Measurements from ENCODE around the gene PCDHB1. TPM values are rescaled to one million over a fixed set of nuclear protein-coding genes. Genes with fewer than 3 reads are reported as not detected.

Gene PCDHB1
- total and polyA plus RNA-seq, 9 of the 15 experiments (the other 6 are each of a cell fraction or from before 2014, with no cell fraction given): not detected

DNA sequence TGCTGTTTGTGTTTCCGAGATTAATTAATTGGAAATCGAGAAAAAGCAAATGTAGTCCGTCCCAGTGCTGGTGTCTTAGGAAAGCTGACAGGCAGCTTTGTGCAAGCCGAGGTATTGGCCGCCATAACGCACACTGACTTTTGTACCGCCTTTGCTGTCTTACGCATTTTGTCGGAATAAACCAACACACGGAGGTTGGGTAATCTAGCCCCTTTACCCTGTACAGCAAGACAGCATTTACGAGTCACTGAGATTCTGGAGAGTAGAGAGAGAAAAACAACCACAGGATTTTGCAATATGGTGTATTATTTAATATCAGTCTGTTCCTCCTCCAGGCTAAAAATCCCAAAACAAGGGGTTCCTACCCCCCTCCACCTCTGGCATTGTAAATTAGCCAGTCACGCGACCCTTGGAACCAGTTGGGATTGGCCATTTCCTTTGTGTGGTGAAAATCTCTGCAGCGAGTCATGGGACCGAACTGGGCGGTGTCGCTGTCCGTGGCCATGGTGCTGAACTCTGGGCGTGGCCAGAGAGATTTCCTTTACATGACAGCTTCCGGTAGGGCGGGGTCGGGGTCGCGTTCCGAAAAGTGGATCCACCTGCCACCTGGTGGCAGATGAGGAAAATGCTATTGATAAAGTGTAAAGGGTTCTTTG is 10.3 kb upstream of the PCDHB1 start (continued):
- TF ChIP-seq TCF3 (CRISPR knock-in tag; IDR thresholded peaks at IDR 0.05) (no peak), SREBF1 (IDR thresholded peaks at IDR 0.05; ENCODE audit: borderline replicate concordance, low read depth, low read length) (no peak), ZNF766 (CRISPR knock-in tag; conservative IDR thresholded peaks at IDR 0.05) (no peak), RAD21 (CRISPR knock-in tag; conservative IDR thresholded peaks at IDR 0.05 in 1 of 2, IDR thresholded peaks at IDR 0.05 in 1 of 2) (peak; percentile 34 to 67; a peak in 3 of 4 replicates), MIER1 (IDR thresholded peaks at IDR 0.05; ENCODE audit: low read depth) (peak; percentile 92), ZNF707 (CRISPR knock-in tag; conservative IDR thresholded peaks at IDR 0.05) (no peak), XRCC3 (IDR thresholded peaks at IDR 0.05) (no peak), GABPB2 (CRISPR knock-in tag; conservative IDR thresholded peaks at IDR 0.05) (no peak), JUND (IDR thresholded peaks at IDR 0.05; ENCODE audit: borderline replicate concordance, low read depth, low read length) (no peak), JUND (tag; IDR thresholded peaks at IDR 0.05; ENCODE audit: borderline replicate concordance, low read depth, low read length) (0 out of 3 replicates have a peak, but pooled peaks have one; percentile 20), PRPF4 (IDR thresholded peaks at IDR 0.05; ENCODE audit: insufficient read depth, low read depth, low read length, poor library complexity, severe bottlenecking) (no peak), BCOR (IDR thresholded peaks at IDR 0.05) (no peak), KLF13 (tag; IDR thresholded peaks at IDR 0.05; ENCODE audit: borderline replicate concordance, low read depth) (no peak), MAZ (CRISPR knock-in tag; conservative IDR thresholded peaks at IDR 0.05 in 1 of 2, IDR thresholded peaks at IDR 0.05 in 1 of 2) (peak in 1 of 2 experiments; percentile 47; a peak in 1 of 4 replicates), GTF2A2 (tag; IDR thresholded peaks at IDR 0.05) (no peak), RCOR1 (IDR thresholded peaks at IDR 0.05; ENCODE audit: borderline replicate concordance in 1 of 2, low read depth in 2 of 2, low read length in 2 of 2) (peak in 1 of 2 experiments; percentile 88; a peak in 2 of 4 replicates), ETV5 (CRISPR knock-in tag; IDR thresholded peaks at IDR 0.05; ENCODE audit: low read depth) (no peak), C11orf30 (IDR thresholded peaks at IDR 0.05; ENCODE audit: low read depth) (no peak), NCOA6 (IDR thresholded peaks at IDR 0.05) (no peak), TARDBP (IDR thresholded peaks at IDR 0.05) (no peak), MEF2D (tag; conservative IDR thresholded peaks at IDR 0.05; ENCODE audit: low read depth) (no peak)
- TF ChIP-seq, protein P1, sequence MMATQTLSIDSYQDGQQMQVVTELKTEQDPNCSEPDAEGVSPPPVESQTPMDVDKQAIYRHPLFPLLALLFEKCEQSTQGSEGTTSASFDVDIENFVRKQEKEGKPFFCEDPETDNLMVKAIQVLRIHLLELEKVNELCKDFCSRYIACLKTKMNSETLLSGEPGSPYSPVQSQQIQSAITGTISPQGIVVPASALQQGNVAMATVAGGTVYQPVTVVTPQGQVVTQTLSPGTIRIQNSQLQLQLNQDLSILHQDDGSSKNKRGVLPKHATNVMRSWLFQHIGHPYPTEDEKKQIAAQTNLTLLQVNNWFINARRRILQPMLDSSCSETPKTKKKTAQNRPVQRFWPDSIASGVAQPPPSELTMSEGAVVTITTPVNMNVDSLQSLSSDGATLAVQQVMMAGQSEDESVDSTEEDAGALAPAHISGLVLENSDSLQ (IDR thresholded peaks at IDR 0.05): 0 out of 2 replicates have a peak, but pooled peaks have one; percentile 12
- TF ChIP-seq, protein P2, sequence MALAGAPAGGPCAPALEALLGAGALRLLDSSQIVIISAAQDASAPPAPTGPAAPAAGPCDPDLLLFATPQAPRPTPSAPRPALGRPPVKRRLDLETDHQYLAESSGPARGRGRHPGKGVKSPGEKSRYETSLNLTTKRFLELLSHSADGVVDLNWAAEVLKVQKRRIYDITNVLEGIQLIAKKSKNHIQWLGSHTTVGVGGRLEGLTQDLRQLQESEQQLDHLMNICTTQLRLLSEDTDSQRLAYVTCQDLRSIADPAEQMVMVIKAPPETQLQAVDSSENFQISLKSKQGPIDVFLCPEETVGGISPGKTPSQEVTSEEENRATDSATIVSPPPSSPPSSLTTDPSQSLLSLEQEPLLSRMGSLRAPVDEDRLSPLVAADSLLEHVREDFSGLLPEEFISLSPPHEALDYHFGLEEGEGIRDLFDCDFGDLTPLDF (CRISPR knock-in tag; IDR thresholded peaks at IDR 0.05): no peak
- TF ChIP-seq, protein P3, sequence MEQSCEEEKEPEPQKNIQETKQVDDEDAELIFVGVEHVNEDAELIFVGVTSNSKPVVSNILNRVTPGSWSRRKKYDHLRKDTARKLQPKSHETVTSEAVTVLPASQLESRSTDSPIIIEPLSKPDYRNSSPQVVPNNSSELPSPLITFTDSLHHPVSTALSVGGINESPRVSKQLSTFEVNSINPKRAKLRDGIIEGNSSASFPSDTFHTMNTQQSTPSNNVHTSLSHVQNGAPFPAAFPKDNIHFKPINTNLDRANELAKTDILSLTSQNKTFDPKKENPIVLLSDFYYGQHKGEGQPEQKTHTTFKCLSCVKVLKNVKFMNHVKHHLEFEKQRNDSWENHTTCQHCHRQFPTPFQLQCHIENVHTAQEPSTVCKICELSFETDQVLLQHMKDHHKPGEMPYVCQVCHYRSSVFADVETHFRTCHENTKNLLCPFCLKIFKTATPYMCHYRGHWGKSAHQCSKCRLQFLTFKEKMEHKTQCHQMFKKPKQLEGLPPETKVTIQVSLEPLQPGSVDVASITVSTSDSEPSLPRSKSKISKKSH (CRISPR knock-in tag; IDR thresholded peaks at IDR 0.05): no peak
- TF ChIP-seq, protein P4, sequence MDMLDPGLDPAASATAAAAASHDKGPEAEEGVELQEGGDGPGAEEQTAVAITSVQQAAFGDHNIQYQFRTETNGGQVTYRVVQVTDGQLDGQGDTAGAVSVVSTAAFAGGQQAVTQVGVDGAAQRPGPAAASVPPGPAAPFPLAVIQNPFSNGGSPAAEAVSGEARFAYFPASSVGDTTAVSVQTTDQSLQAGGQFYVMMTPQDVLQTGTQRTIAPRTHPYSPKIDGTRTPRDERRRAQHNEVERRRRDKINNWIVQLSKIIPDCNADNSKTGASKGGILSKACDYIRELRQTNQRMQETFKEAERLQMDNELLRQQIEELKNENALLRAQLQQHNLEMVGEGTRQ (CRISPR knock-in tag; IDR thresholded peaks at IDR 0.05): peak; percentile 5; the same call in 1 of the 2 replicates

All from K562 (cell line).